ENCODE data around the gene FIBCD1.

DNA sequence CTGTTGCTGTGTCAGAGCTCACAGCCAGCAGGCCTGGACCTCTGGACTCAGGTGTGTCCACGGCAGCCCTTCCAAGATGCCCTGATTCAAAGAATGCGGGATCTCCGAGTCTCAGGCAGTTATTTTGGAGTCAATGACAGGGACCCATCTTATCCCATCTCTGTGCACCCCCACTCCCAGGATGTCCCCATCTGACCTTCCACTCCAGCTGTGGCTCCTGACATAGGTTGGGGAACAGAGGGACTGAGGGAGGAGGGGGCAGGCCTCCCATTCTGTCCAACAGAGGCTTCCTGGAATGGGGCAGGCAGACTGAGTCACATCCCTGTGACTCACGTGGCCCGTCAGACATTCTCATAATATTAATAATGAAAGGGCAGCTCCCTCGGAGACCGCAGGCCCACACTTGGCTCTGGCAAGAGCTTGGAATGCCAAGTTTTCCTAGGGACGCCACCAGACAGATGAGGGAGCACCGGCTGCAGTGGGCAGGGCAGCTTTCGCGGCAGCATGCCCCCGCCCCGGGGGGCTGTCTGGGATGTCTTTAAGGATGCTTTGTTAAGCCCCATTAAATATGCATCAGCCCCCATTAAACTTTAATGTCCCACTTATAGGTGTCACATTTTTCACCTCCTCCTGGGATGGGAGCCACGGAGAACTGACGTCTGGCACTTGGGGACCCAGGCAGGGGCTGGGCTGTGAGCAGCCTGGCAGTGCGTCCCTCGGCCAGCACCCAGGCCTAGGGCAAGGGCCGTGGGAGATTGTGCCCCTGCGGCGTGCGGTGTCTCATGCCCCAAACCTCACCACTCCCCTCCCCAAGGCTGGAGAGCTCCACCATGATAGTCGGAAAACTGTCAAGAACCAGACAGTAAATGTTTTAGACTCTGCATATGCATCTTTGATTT, 23.6 kb upstream of the FIBCD1 start:
- TF ChIP-seq, protein P1, sequence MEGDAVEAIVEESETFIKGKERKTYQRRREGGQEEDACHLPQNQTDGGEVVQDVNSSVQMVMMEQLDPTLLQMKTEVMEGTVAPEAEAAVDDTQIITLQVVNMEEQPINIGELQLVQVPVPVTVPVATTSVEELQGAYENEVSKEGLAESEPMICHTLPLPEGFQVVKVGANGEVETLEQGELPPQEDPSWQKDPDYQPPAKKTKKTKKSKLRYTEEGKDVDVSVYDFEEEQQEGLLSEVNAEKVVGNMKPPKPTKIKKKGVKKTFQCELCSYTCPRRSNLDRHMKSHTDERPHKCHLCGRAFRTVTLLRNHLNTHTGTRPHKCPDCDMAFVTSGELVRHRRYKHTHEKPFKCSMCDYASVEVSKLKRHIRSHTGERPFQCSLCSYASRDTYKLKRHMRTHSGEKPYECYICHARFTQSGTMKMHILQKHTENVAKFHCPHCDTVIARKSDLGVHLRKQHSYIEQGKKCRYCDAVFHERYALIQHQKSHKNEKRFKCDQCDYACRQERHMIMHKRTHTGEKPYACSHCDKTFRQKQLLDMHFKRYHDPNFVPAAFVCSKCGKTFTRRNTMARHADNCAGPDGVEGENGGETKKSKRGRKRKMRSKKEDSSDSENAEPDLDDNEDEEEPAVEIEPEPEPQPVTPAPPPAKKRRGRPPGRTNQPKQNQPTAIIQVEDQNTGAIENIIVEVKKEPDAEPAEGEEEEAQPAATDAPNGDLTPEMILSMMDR (conservative IDR thresholded peaks at IDR 0.05; ENCODE audit: low read depth in 2 of 2), result no peak
- TF ChIP-seq EZH2phosphoT487 (IDR thresholded peaks at IDR 0.05; ENCODE audit: unreplicated experiment) (no peak), EZH2 (IDR thresholded peaks at IDR 0.05; ENCODE audit: low read depth, unreplicated experiment) (no peak), POLR2AphosphoS5 (IDR thresholded peaks at IDR 0.05; ENCODE audit: low read depth) (no peak), CREB1 (CRISPR knock-in tag; IDR thresholded peaks at IDR 0.05; ENCODE audit: low read depth) (no peak)

Data from GM23338 (cell line).